ENCODE measurements around the gene CCR5. TPM values are rescaled to one million over a fixed set of nuclear protein-coding genes. Genes with fewer than 3 reads are reported as not detected.
A peak's percentile ranks its signal among the peaks of the same experiment; 100 is the strongest.

The CCR5 gene
- total and polyA plus RNA-seq, 9 of the 15 experiments (the other 6 are each of a cell fraction or from before 2014, with no cell fraction given): not detected

GRCh38 chr3:46405301-46406019 is 34.7 kb downstream of the CCR5 start (continued):
- no peak for TF ChIP-seq CREB3L1 (IDR thresholded peaks at IDR 0.05; ENCODE audit: borderline replicate concordance, low read depth)
- TF ChIP-seq ZNF584 (CRISPR knock-in tag; IDR thresholded peaks at IDR 0.05; ENCODE audit: low read depth): peak; percentile 47; the same call in 1 of the 2 replicates
- TF ChIP-seq SRF (CRISPR knock-in tag; IDR thresholded peaks at IDR 0.05): no peak
- no peak for TF ChIP-seq IRF2 (CRISPR knock-in tag; IDR thresholded peaks at IDR 0.05)
- TF ChIP-seq STAT5A (IDR thresholded peaks at IDR 0.05; ENCODE audit: borderline replicate concordance, low read length): no peak
- TF ChIP-seq IRF9 (tag; IDR thresholded peaks at IDR 0.05): no peak
- no peak for TF ChIP-seq TCF15 (CRISPR knock-in tag; IDR thresholded peaks at IDR 0.05)
- no peak for TF ChIP-seq CXXC5 (CRISPR knock-in tag; IDR thresholded peaks at IDR 0.05)
- TF ChIP-seq SMARCC2 (IDR thresholded peaks at IDR 0.05; ENCODE audit: low read depth): no peak
- no peak for TF ChIP-seq BCL6 (CRISPR knock-in tag; IDR thresholded peaks at IDR 0.05)
- no peak for TF ChIP-seq E4F1 (CRISPR knock-in tag; IDR thresholded peaks at IDR 0.05; ENCODE audit: borderline replicate concordance)
- TF ChIP-seq ZNF592 (IDR thresholded peaks at IDR 0.05): 0 out of 2 replicates have a peak, but pooled peaks have one; percentile 26
- no peak for TF ChIP-seq JUNB (CRISPR knock-in tag; conservative IDR thresholded peaks at IDR 0.05)
- no peak for TF ChIP-seq U2AF2 (optimal IDR thresholded peaks at IDR 0.05; ENCODE audit: low read depth, low read length)
- TF ChIP-seq PTBP1 (IDR thresholded peaks at IDR 0.05; ENCODE audit: low read depth, low read length): no peak
- no peak for TF ChIP-seq ZNF175 (CRISPR knock-in tag; IDR thresholded peaks at IDR 0.05; ENCODE audit: low read depth)
- no peak for TF ChIP-seq GTF2E2 (tag; IDR thresholded peaks at IDR 0.05)
- TF ChIP-seq MAX (CRISPR knock-in tag; IDR thresholded peaks at IDR 0.05): no peak

Data from K562 (cell line).